GM18520 (cell line): Measurements from ENCODE around the gene PLEKHG5.

ENCODE experiments used
- ATAC-seq: cut with Tn5 transposase; IDR thresholded peaks from one replicate; pipeline ENCODE4 v1.9.1; 2021; ENCODE audit not compliant: unreplicated experiment

The PLEKHG5 gene, protein sequence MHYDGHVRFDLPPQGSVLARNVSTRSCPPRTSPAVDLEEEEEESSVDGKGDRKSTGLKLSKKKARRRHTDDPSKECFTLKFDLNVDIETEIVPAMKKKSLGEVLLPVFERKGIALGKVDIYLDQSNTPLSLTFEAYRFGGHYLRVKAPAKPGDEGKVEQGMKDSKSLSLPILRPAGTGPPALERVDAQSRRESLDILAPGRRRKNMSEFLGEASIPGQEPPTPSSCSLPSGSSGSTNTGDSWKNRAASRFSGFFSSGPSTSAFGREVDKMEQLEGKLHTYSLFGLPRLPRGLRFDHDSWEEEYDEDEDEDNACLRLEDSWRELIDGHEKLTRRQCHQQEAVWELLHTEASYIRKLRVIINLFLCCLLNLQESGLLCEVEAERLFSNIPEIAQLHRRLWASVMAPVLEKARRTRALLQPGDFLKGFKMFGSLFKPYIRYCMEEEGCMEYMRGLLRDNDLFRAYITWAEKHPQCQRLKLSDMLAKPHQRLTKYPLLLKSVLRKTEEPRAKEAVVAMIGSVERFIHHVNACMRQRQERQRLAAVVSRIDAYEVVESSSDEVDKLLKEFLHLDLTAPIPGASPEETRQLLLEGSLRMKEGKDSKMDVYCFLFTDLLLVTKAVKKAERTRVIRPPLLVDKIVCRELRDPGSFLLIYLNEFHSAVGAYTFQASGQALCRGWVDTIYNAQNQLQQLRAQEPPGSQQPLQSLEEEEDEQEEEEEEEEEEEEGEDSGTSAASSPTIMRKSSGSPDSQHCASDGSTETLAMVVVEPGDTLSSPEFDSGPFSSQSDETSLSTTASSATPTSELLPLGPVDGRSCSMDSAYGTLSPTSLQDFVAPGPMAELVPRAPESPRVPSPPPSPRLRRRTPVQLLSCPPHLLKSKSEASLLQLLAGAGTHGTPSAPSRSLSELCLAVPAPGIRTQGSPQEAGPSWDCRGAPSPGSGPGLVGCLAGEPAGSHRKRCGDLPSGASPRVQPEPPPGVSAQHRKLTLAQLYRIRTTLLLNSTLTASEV

DNA sequence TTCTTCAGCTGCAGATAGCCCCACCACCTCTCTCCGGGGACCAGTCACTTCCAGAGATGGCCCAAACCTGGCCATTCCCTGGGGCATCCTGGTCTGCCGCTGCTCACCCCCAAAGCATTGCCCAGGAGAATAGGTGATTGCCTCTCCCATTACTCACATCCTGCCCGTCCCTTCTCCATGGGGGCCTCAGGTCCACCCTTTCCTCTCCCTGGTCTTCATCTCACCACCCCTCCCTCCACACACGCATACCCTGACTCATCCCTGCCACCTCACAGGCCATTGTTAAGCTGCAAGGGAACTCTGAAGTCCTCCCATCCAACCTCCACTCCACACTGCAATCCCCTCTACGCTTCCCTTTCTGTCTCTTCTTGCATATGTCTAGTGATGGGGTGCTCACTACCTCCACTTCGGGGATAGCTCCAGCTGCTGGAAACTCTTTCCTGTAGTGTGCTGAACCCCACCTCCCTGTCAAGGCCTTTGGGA lies at the start of gene PLEKHG5:
Gene PLEKHG5 (minus strand): TSS at position 188 of the 483 bp plus-strand sequence. CDS start 14,096 bp downstream, outside the sequence.
- ATAC-seq: no peak

DNA sequence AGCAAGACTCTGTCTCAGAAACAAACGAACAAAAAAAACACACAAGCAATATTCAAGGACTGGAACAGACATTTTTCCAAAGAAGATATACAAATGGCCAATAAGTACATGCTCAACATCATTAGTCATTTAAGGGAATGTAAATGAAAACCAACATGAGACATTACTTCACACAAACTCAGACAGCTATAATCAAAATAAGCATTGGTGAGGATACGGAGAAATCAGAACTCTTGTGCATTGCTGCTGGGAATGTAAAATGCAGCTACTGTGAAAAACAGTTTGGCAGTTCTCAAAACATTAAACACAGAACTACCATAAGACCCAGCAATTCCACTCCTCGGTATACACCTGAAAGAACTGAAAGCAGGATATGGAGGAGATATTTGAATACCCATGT lies 47.5 kb upstream of the PLEKHG5 start:
- ATAC-seq: no peak

DNA sequence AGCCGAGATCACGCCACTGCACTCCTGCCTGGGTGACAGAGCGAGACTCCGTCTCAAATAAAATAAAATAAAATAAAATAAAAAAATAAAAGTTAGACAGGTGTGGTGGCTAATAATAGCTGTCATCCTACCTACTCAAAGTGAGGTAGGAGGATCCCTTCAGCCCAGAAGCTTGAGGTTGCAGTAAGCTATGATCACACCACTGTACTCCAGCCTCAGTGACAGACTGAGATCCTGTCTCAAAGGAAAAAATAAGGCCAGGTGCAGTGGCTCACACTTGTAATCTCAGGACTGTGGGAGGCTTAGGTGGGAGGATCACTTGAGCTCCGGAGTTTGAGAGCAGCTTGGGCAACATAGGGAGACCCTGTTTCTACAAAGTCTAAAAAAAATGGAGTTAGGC lies 44.8 kb upstream of the PLEKHG5 start:
- no peak for ATAC-seq

DNA sequence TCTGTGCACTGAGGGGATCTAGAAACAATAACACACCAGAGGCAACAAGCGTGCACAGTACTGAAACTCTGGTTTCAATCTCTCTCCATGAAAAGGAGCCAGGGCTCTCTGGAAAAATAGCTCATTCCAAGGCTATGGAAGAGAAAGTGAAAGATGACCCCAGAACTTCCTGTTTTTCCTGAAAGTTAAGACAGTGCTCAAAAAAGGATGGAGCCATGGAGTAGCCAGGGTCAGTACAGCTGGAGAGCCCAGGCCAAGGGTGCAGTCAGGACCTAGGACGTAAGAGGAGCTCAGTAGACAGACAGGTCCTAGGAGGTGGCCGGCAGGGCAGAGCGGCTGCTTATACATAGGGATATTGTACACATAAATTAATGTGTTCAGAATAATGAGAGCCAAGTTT lies 43.7 kb upstream of the PLEKHG5 start:
- ATAC-seq: no peak

DNA sequence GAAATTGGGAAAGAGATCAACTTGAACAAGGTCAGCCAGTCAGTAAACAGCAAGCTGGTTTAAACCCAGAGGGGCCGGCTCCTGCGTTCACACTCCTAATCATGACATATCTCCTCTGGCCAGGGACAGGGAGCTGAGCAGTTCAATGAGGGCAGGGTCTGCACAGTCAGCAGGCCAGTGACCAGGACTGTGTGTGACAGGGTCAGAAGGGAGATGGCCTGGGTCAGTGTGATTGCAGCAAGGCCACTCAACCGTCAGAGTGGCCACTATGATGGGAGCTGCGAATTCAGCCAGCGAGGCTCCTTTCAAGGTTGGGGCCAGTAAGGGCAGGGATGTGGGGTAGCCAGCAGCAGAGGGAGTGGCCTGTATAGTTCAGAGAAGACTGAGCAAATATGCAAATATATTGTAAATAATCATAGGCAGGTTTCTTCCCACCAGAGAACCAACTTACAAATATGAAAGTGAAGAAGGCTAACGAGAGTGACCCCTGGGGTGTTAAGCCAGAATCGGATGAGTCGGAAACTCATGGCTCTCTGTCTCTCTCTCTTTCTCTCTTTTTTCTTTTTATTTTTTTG lies 42.9 kb upstream of the PLEKHG5 start:
- ATAC-seq: no peak

DNA sequence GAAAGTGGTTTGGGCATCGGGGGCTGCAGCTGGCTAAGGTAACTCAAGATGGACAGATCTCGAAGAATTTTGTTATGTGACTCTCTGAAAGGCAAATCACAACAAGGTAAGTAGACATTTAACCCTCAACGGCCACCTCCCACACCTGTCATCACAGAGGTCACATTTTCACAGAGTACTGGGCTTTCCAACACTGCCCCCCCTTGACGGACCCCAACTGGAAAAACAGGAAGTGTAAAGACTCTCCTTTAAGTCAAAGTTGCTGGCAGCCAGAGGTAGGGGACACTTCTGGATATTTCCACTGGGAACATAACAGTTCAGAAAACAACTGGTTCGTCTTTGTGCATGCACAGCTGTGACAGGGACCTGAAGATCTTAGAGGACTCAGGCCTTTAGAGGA lies 40.5 kb upstream of the PLEKHG5 start:
- ATAC-seq: no peak

DNA sequence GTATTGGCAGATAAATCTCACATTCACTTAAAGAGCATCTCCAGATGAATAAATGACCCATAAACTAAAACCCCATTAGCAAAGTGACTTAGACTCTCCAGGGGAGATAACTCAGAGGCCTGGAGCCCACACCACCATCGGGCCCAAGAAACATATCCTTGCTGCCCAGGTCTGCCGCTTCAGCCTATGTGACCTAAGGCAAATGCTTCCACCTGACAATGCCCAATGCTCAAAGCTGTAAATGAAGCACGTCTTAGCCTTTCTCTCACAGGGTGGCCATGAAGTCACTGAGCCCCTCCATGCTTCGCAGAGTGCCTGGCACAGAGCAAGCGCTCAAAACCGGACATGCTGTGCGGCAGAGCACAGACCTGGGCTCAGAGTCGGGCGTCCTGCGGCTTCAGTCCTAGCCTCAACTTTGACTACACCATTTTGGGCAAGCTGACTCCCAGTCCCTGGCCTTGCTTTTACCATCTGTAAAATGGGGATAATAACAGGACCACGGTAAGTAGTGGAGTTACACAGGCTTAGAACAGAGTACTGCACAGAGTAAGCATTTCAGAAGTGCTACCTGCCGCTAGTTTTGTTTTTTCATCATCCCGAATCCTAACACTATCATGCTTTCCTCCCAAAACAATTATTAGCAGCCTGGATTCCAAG lies 39.2 kb upstream of the PLEKHG5 start:
- ATAC-seq: no peak

DNA sequence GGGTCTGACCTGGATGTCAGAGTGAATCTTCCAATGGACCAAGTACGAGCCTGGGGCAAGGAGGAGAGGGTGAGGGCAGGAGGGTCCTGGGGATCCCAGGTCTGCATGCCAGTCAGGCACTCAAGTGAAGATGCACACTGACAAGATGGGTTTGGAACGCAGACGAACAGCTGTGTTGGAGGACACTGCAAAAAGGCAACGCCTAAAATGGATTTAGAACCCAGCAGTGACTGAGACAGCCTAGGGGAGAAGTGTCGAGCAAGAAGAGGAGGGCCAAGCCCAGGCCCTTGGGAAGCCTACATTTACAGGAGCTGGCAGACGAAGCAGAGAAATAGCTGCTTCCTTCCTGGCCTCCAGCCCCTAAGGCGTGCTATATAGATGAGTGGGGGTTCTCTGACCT lies 37.0 kb upstream of the PLEKHG5 start:
- no peak for ATAC-seq

DNA sequence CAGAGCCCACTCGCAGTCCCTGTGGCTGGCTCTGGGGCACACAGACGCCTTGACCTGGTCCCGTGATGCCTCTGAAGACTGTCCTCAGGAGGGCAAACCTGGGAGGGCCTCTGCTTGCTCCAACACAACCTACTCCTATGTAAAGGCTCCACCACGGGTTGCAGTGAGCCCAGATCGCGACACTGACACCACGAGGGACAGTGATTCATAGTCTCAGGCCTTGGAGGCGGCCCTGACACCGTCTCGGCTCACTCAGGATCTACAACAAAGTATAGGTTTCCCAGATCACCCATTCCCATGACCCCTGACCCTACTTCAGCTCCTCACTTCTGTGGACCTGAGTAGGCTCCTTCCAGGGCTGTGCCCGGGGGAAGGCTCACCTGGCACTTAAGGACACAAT lies 34.8 kb upstream of the PLEKHG5 start:
- no peak for ATAC-seq

DNA sequence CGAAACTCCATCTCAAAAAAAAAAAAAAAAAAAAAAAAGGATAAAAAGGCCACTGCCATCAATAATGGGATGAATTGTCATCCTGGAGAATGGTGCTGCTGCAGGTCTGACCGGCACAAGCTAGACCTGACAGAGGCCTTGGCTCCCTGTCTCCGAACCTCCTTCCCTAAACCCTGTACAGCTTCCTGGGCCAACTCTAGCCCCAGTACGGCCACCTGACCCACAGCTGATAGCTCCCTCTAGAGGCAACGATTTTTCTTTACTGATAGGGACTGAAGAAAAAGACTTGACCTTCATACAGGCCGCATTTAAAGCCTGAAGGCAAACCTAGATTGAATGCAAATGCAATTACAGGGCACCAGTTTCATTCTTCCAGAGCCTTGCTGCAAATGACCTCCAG lies 32.1 kb upstream of the PLEKHG5 start:
- no peak for ATAC-seq

DNA sequence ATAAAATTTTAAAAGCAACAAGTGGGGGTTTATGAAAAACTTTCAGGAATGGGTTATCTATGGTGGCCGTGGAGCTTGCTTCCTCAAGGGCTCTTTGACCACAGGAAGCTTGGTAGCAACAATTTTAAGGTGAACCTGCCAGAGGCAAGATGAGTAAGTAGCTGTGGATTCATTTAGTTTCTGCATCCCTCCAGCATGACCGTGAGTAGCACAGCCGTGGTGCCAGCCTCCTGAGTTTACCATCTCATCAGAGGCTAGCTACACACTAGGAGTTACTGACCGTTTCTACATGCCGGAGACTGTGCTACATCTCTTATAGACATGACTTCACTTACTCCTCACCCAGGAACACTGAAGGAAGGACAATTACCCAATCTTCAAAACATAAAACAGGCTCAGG lies 30.1 kb upstream of the PLEKHG5 start:
- ATAC-seq: no peak

DNA sequence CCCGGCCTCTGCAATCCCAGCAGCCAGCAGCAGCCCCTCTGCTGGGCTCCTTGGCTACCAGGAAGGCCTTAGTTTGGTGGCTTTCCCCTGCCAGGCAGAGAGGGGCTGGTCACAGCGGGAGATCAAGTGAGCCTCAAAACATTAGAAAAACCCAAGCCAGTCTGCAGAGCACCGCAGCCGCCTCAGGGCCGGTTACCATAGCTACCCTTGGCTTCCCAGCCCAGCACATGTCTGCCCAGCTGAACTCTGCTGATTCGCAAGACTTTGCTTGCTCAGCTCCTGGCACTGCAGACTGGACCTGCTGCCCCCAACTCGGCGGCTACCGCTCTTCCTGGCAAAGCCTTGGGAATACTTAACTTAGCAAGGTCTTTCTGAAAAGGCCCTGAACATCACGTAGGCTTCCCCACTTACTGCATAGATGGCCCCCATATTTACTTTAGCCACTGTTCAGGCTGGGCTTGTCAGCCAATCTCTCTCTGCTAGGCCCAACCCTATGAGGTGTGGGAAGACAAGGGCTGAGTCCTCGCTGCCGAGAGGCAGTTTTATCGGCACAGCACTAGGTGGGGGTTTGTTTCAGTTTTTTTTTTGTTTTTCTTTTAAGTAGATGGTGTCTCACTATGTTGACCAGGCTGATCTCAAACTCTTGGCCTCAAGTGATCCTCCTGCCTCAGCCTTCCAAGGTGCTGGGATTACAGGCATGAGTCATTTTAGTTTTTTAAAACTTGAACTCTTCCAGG lies 28.6 kb upstream of the PLEKHG5 start:
- ATAC-seq: no peak

DNA sequence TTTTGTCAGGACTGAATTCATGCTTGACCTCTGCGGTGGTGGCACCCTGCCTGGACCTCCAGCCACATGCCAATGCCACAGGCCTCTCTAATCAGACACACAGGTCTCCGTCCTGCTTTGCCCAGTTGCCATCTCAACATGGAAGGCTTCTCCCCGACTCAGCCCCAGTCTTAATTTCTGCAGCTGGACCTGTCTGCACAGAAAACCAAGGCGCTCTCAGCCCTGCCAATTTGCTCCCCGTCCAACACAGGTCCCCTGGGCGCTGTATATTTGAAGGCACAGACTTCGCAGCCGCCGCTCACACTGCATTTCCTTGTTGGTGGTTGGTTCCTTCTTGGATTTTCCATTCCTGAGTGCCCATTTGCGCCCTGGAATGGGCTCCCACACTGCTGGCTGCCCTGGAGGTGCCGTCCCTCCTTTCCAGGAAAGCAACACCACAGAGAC lies 28.0 kb upstream of the PLEKHG5 start:
- no peak for ATAC-seq

DNA sequence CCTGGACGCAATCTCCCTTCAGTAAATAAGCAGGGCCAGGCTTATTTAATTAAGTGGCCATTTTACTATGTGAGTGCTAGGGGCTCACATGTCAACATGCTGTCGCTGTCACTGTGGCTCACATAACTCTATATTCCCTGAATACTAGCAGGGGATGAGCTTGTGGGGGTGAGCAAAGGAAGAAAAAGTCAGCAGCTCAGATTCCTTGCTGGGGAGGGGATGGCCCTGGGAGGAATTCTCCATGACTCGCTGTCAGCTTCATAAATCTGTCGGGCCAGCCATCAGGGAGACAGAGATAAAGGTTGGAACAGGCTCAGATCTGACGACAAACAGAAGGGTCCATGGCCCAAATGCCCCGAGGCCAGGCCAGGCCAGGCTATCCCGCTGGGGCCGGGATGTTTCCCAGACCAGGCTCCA lies 26.0 kb upstream of the PLEKHG5 start:
- ATAC-seq: no peak

DNA sequence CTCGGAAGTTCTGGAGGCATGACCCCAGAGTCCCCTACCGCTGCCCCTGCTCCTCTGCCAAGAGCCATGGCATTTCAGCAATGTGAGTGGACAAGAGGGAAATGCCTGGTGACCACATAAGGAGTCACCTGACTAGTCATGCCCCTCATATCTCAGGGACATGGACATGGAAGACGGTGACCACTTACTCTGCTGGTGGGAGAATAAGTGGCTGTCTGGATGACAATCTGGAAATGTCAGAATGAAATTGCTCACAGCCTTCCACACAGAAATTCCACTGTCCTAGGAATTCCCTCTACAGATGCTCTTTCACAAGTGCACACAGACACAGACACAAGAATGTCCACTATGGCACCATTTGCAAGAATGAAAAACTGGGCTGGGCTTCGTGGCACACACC lies 24.3 kb upstream of the PLEKHG5 start:
- ATAC-seq: no peak

DNA sequence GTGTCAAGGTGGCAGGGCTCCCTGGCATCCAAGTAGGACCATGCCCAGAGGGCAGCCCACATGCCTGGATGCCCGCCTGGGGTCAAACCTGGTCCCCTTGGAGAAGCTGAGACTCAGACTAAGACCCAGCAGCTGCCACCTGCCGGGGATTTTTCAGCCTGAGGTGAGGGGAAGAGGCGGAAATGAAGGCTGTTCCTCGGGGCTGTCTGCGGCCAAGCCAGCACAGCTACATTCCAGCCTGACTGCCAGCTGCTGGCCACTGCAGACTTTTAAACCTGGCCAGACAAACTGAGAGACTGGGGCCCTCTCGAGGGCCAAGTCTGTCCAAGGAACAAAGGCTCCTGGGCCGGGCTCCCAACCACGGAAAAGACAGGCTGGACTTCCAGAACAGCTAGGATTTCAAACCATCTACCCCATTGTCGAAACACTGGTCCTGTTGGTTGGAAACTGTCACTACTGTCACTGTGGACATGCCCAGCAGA lies 21.9 kb upstream of the PLEKHG5 start:
- ATAC-seq: no peak

DNA sequence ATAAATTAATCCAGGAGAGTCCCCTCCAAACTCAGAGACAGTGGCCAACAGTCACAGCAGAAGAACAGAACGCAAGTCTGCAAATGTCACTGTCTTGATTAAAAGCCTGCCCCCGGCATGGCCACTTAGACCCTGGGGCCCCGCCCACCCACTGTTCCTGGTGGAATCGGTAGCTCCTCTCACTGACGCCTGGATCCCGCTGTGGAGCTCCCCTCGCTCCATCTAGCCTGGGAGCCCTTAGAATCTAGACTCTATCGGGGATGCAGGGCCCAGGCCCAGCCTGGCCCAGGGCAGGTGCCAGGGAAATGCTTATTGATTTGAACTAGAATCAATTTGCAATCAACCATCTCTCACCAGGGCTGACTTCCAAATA lies 21.4 kb upstream of the PLEKHG5 start:
- no peak for ATAC-seq

DNA sequence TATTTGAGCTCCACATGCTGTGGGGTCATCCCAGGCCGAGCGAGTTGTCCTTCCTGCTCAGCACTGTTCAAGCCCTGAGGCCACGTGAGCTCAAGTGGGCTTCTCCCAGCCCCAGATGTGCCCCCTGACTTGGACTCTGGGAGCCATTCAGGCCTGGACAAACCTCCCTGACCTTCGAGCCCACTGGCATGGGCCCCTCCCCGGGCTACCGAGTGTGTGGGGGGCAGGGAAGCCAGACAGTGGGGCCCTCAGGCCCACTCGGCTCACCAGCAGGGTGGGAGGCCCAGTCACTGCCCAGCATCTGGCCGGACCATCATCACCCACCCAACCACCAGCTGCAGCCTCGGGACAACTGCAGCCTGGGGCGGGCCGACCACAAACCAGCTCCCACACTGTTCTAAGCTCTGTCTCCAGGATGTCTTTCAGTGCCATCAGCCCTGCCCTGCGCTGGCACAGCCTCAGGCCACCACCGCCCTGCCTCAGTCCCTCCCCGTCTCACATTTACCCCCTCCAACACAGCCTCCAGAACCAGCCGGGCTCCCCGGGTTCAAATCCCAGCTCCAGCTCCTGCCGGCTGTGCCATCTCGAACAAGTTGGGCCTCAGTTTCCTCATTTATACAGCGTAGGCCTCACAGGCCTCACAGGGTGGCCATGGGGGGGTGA lies 20.9 kb upstream of the PLEKHG5 start:
- ATAC-seq: no peak

DNA sequence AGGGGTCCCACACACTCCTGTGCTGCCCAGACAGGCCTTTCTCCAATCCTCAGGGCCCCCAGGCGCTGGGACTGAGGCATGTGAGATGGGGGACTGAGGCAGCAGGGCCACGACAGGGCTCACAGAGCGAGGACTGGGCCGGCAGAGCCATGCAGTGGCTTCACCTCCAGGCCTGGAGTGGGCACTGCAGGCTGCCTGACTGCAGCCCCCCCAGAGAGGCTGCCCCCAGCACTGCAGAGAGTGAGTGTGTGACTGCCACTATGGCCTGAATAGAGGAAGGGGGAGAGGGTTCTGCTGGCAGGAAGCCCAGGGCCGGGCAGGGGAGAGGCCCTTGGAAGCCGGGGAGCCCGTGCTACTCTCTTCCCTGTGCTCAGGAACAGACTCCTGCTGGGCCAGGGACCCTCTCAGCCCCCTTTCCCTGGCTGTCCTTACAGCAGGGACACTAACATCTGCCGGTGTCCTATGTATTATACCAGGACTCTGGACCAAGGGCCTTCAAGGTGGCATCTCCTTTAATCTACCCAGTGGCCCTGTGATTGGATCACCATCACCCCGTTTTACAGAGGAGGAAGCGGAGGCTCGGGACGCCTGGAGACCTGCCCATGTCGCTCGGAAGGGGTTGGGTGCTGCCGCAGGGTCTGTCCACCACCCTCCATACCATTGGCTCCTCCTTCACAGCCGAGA lies 20.2 kb upstream of the PLEKHG5 start:
- ATAC-seq: no peak
